GM18868 (cell line): ENCODE measurements around the gene ZC3H12D.
"Not testable (repeated sequence)": the region's sequence is repeated elsewhere in the genome, so short reads cannot be mapped to it uniquely, and the experiment has no call there.

Experiments
- ATAC-seq: cut with Tn5 transposase; IDR thresholded peaks from one replicate; pipeline ENCODE4 v1.9.1; 2021; ENCODE audit warnings: mild to moderate bottlenecking, moderate library complexity; ENCODE audit not compliant: unreplicated experiment

The ZC3H12D gene

GRCh38 chr6:149444360-149445094 is 40.3 kb downstream of the ZC3H12D start:
- not testable (repeated sequence) for ATAC-seq

GRCh38 chr6:149443411-149444181 is 41.2 kb downstream of the ZC3H12D start:
- no peak for ATAC-seq

GRCh38 chr6:149441740-149442139 is 43.1 kb downstream of the ZC3H12D start:
- no peak for ATAC-seq

- no peak for ATAC-seq
These were observed 43.8 kb downstream of the ZC3H12D start for GRCh38 chr6:149440735-149441671.

- no peak for ATAC-seq
These were observed 45.2 kb downstream of the ZC3H12D start for GRCh38 chr6:149439626-149440025.

- peak; percentile 86 for ATAC-seq
These were observed 46.0 kb downstream of the ZC3H12D start for GRCh38 chr6:149438855-149439254.

- ATAC-seq, result no peak
These were observed 47.6 kb downstream of the ZC3H12D start for GRCh38 chr6:149437212-149437611.

GRCh38 chr6:149436647-149437046 is 48.2 kb downstream of the ZC3H12D start:
- no peak for ATAC-seq

- no peak for ATAC-seq
These were observed 48.8 kb downstream of the ZC3H12D start for GRCh38 chr6:149435919-149436586.

- no peak for ATAC-seq
These were observed 50.9 kb downstream of the ZC3H12D start for GRCh38 chr6:149433881-149434280.

GRCh38 chr6:149433405-149433804 is 51.4 kb downstream of the ZC3H12D start:
- no peak for ATAC-seq

GRCh38 chr6:149431905-149432775 is 52.7 kb downstream of the ZC3H12D start:
- peak; percentile 93 for ATAC-seq

GRCh38 chr6:149429427-149430360 is 55.1 kb downstream of the ZC3H12D start:
- no peak for ATAC-seq

- no peak for ATAC-seq
These were observed 56.2 kb downstream of the ZC3H12D start for GRCh38 chr6:149428606-149429005.

- no peak for ATAC-seq
These were observed 59.1 kb downstream of the ZC3H12D start for GRCh38 chr6:149425754-149426153.

- no peak for ATAC-seq
These were observed 59.6 kb downstream of the ZC3H12D start for GRCh38 chr6:149425224-149425623.

GRCh38 chr6:149423964-149424440 is 60.8 kb downstream of the ZC3H12D start:
- no peak for ATAC-seq

- no peak for ATAC-seq
These were observed 62.2 kb downstream of the ZC3H12D start for GRCh38 chr6:149422581-149422980.
